Activated CD8-positive, alpha-beta memory T cell treated with anti-CD3 and anti-CD28 coated beads for 4 hours (primary cell): ENCODE results near the gene RNF130.
"Not testable (repeated sequence)": the region's sequence is repeated elsewhere in the genome, so short reads cannot be mapped to it uniquely, and the experiment has no call there.

Experiments used
- DNase-seq, 2 donors: peaks; one replicate each; pipeline ENCODE4 v3.0.0-alpha.2; 2020; ENCODE audit warnings: low read depth in 2 of 2

The RNF130 gene

DNA sequence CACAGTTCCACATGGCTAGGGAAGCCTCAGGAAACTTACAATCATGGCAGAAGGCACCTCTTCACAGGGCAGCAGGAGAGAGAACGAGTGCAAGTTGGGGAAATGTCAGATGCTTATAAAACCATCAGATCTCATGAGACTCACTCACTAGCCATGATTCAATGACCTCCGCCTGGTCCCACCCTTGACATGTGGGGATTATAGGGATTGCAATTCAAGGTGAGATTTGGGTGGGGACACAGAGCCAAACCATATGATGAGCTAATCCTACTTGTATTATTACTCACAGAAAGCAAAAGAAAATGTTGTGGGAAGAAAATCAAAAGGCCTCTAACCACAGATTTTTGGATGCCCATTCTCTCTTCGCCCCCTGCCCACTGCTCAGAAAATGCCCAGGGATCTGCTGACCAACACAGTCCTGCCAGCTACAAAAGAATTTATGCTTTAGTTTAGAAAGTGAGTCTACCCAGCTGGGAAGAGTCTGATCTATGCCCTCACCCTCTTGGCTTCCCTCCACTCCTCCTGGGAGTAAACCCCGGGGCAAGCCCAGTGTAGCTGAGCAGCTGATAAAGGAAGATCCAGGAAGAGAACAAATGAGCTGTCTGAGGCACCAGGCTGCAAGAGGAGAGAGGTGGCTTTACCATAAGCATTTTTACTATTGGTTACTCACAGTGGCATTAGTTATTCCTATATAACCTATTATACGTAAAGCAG lies 53.1 kb downstream of the RNF130 start:
- no peak for DNase-seq

DNA sequence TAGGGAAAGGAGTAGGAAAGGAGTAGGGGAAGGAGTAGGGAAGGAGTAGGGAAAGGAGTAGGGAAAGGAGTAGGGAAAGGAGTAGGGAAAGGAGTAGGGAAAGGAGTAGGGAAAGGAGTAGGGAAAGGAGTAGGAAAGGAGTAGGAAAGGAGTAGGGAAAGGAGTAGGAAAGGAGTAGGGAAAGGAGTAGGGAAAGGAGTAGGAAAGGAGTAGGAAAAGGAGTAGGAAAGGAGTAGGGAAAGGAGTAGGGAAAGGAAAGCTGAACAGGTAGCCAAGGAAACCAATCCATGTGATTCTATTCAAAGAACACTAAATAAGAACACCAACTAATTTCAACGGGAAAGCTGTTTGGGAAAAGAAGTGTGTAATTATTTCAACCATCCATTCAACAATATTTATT lies 56.0 kb downstream of the RNF130 start:
- not testable (repeated sequence) for DNase-seq

DNA sequence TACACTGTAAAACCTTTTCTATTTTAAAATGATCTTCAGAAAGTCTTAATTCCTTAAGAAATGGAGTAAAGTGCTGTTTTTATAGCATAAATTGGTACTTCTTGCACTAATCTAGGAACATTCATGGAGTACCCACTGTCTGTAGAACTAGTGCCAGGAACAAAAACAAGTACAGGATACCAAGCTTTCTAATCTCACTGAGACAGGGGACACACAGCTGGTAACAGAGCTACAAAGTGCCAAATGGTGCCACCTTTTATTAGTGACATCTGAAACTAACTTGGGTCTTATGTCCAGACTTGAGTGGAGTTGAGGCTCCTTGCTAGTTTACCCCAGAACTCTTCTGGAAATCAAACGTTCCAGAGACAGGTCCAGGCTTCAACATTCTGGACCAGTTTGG lies 57.9 kb downstream of the RNF130 start:
- DNase-seq, result no peak

- DNase-seq, result no peak
Measured at GRCh38 chr5:180012316-180012715, 59.2 kb downstream of the RNF130 start.

DNA sequence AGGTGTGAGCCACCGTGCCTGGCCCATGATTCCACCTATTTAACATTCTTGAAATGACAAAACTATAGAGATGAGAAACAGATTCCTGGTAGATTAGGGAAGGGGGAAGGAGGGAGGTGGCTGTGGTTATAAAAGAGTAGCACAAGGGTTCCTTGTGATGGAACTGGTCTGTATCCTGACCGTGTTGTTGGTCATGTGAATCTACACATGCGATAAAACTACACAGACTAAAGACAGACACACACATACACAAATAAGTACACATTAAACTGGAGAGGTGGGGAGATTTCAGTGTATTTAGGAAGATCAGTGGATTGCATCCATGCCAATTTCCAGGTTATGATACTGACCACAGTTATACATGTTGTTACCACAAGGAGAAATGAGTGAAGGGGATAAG lies 60.9 kb downstream of the RNF130 start:
- no peak for DNase-seq

DNA sequence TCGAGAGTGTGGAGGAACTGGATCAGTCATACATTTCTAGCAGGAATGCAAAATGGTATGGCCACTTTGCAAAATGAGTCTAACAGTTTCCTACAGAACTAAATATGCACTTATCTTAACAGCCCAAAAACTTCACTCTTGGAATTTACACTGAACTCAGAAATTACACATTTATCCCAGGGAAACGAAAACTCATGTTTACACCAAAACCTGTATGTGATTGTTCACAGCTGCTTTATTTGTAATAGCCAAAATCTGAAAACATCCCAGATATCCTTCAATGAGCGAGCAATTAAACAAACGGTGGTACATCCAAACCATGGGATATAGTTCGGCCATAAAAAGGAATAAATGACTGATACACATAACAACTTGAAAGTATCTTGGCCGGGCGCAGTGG lies 62.0 kb downstream of the RNF130 start:
- DNase-seq, result no peak

GRCh38 chr5:180008433-180008832 lies 63.1 kb downstream of the RNF130 start:
- no peak for DNase-seq

DNA sequence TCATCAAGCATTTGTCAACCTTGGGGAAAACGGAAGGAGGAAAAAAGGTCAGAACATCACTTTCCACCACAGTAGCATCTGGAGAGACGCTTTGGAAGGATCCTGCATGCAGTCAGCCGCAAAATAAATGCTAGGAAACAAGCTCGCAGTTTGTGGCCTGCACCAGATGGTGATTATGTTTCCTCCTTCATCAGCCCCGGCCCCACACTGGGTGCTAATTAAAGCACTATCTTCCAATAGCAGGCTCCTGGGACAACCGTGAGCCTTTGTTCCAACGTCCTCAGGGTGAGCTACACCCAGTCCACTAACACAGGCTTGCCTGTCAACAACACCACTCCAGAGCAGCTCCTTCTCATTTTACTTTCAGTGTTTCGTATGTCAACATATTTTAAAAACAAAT lies 64.0 kb downstream of the RNF130 start:
- DNase-seq, result no peak

DNA sequence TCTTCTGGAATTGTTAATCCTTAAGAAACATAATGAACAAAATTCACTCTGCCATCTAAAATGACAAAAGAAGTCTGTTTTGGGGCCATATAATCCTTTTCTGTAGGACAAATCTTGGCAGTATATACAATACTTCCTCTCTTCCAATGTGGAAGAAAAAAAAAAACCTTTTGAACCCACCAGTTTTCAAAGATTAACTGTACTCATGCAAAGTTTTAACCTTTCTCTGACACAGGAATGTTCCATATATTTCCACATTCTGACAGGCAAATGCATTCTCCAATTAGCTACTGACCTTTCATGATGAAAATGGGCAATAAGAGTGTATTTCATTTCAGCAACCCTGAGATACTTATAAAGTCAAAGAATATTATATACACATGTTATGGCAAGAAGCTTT lies 65.4 kb downstream of the RNF130 start:
- DNase-seq, result no peak

DNA sequence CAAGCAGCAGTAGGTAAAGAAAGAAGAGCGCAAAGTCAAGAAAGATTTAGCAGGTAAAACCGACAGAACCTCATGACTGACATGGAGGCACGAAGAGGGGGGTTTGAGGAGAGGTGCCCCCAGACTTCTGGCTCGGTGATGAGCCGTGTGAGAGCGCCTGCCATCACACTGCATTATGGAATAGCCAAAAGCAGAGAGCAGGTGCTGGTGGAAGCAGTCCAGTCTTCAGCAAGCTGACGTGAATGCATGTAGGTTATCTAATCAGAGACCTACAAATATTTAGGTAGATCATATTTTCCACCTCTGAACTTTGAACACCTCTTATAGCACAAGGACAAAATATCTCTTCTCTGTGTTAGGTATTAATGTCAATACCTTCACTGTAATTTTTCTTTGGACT lies 68.4 kb downstream of the RNF130 start:
- DNase-seq, result no peak

DNA sequence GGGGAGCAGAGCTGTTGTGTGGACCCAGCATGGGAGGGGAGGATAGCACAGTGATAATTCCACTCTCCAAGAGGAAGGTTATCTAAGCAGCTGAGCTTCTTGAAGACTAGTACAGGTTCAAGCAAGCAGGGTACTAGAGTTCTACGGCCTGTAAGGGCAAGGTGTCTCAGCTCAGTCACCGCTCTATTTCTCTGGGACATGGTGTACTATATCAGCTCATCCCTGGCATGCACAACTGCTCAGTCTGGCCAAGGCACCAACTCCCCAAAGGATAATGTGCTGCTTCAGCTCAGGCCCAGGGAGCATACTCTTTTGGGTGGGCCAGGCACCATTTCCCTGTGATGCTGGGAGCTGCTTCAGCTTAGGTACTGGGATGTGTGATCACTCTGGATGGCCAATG lies 69.8 kb downstream of the RNF130 start:
- no peak for DNase-seq

- no peak for DNase-seq
Measured at GRCh38 chr5:180001136-180001535, 70.4 kb downstream of the RNF130 start.

- DNase-seq, result no peak
Measured at GRCh38 chr5:179998485-179998884, 73.1 kb downstream of the RNF130 start.

- DNase-seq, result no peak
Measured at GRCh38 chr5:179994583-179995323, 76.8 kb downstream of the RNF130 start.

- DNase-seq, result not testable (repeated sequence)
Measured at GRCh38 chr5:179992855-179993254, 78.7 kb downstream of the RNF130 start.

- no peak for DNase-seq
Measured at GRCh38 chr5:179991106-179991505, 80.5 kb downstream of the RNF130 start.

GRCh38 chr5:179990525-179990924 lies 81.0 kb downstream of the RNF130 start:
- DNase-seq, result not testable (repeated sequence)

- DNase-seq, result no peak
Measured at GRCh38 chr5:179986328-179986727, 85.2 kb downstream of the RNF130 start.

DNA sequence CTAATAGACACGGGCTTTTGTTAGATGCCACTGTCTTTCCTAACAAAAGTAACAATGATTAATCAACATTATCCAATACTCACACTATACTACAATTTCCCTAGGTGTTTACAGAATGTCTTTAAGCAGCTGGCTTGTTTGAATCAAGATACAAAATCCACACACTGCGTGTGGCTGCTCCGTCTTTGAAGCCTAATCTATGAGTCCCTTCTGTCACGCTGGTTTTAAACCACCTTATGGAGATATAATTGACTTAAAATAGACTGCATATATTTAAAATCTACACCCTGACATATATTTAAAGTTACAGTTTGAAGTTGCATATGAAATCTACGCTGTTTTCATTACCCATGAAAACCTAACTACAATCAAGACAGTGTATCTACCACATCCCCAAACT lies 89.9 kb downstream of the RNF130 start:
- DNase-seq, result no peak

DNA sequence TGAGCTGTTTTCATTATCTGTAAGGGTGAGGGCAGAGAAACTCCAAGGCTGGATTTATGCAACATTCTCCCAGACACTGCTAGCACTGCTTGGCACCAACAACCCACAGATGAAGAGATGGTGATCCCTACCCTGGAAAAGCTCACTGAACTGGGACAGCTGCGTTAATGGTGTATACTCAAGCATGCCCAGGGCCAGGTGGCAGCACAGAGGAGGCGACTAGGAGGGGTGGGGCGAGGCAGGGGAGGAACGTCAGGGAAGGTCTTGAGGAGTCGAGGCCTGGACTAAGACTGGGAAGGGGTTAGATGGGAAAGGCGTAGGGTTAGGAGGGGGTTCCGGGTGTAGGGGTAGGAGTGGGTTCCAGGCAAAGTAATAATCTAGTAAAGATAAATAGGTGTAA lies 90.8 kb downstream of the RNF130 start:
- DNase-seq, result no peak

GRCh38 chr5:179978792-179979191 lies 92.8 kb downstream of the RNF130 start:
- DNase-seq, result no peak

DNA sequence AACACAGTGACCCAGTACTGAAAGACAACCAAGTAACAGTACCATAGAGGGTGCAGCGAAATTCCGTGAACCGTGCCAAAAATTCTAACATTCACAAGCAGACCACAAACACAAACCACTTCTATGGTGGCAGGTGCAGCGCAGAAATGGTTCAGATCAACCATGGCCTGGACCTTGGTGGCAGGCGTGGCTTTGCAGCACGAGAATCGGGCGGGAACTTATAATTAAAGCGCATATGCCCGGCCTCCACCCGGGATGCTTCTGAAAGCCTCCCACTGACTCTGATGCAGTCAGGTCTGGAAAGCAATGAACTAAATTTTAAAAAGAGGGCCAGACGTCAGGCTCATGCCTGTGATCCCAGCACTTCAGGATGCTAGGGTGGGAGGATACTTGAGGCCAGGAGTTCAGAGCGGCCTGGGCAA lies 95.8 kb downstream of the RNF130 start:
- no peak for DNase-seq

- DNase-seq, result no peak
Measured at GRCh38 chr5:179974946-179975712, 96.4 kb downstream of the RNF130 start.
